NCI-H446 treated with DMSO at 0.1 percent for 48 hours (cell line): Measurements from ENCODE around the gene CDK5RAP3.
"Not testable (repeated sequence)": the region's sequence is repeated elsewhere in the genome, so short reads cannot be mapped to it uniquely, and the experiment has no call there.

Source experiments
- DNase-seq: peaks from one replicate; lab custom pipeline; 2025; lab: John Stamatoyannopoulos, UW

Gene CDK5RAP3, protein sequence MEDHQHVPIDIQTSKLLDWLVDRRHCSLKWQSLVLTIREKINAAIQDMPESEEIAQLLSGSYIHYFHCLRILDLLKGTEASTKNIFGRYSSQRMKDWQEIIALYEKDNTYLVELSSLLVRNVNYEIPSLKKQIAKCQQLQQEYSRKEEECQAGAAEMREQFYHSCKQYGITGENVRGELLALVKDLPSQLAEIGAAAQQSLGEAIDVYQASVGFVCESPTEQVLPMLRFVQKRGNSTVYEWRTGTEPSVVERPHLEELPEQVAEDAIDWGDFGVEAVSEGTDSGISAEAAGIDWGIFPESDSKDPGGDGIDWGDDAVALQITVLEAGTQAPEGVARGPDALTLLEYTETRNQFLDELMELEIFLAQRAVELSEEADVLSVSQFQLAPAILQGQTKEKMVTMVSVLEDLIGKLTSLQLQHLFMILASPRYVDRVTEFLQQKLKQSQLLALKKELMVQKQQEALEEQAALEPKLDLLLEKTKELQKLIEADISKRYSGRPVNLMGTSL

DNA sequence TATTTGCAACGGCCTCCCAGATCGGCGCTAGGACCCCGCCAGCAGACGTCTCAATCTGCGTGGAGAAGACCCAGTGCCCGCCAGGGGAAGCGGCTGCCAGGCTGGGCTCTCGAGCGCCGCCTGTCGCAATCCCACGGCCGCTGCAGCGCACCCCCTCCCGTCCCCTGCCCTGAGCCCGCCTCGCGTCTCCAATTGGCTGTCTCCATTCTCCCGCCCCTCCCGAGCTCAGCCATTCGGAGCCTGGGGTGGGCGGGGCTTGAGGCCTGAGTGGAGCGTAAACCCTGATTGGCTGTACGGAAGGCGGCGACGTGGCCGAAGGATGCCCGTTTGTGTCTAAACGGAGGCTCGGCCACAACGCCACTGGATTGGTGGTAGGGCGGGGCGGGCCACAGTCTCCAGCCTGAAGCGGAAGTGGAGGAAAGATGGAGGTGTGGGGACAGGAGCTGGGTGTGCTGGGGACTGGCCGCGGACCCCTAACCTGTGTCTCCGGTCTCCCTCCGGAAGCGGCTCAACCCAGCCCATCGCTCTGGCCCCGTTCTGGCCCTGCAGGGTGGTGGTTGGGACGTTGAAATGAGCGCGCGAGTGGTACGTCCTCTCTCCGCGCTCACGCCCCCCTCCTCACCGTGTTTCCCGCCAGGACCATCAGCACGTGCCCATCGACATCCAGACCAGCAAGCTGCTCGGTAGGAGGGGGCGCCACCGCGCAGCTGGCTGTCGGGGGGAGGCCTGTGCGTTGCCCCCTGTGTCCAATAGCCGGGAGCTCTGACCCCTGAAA is at the start of gene CDK5RAP3:
CDK5RAP3 (plus strand) TSS at position 389 of the 775 bp plus-strand sequence; CDS start at position 423, 34 bp downstream.
- DNase-seq = peak; percentile 97

DNA sequence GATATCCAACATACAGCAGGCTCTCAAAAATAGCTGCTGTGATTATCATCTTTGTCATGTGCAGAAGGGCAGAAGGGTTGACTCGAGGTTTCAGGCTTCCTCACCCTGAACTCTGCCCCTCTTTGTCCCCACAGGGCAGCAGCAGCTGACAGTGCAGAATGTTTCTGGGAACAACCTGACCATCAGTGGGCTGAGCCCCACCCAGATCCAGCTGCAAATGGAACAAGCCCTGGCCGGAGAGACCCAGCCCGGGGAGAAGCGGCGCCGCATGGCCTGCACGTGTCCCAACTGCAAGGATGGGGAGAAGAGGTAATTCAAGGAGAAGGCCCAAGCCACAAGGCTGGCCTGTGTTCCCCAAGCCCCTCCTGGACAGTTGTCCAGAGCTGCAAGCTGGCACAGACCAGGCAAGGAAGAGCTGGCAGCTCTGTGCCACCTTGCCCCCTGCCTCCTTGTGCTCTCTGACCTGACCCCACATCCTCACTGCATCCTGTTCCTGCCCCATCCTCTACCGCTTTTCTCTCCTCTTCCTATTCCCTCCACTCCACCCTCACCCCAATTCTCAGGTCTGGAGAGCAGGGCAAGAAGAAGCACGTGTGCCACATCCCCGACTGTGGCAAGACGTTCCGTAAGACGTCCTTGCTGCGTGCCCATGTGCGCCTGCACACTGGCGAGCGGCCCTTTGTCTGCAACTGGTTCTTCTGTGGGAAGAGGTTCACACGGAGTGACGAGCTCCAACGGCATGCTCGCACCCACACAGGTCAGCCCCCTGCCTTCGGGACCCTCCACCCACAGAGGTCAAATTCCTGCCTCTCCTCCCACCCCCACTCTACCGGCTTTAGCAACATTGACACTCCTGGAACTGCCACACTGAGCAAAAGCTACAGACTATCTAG is 45.9 kb upstream of the CDK5RAP3 start:
- DNase-seq = no peak

GRCh38 chr17:47925678-47925988 is 45.3 kb upstream of the CDK5RAP3 start:
- DNase-seq = no peak

DNA sequence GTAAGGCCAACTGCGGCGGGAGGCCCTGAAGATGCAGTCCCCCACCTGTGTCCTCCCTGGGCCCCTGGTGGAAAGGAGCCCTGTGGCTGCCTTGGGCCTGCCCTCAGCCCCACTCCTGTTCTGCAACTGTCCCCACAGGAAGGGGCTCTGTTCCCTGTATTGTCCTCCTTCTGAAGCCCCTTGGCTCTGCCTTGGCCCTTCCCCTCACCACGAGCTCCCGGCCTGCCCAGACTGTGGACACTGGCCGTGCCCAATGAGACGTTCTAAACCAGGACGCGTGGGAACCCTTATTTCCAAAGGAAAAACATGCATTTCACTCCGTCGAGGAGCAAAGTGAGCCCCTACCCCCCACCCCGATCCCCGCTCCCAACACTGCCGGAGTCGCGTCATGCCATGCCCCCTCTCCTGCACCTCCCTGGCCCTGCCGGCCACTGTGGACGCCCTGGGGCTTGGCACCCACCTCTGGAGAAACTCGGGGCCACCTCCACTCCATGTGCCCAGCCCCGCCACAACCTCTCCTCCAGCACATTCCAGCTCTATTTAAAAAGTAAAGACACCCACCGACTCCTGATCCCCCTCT is 43.0 kb upstream of the CDK5RAP3 start:
- no peak for DNase-seq

DNA sequence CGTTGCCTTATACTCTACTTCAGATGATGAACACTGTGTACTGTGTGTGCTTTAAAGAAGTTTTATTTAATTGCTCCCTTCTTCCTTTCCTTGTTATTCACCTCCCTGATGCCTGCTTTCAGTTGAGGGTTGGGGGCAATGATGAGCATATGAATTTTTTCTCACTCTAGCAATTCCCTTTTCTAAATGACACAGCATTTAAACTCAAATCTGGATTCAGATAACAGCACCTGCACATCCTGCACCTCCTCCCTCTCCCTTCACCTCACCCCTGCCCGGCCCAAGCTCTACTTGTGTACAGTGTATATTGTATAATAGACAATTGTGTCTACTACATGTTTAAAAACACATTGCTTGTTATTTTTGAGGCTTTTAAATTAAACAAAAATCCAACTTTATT is 42.5 kb upstream of the CDK5RAP3 start:
- no peak for DNase-seq

DNA sequence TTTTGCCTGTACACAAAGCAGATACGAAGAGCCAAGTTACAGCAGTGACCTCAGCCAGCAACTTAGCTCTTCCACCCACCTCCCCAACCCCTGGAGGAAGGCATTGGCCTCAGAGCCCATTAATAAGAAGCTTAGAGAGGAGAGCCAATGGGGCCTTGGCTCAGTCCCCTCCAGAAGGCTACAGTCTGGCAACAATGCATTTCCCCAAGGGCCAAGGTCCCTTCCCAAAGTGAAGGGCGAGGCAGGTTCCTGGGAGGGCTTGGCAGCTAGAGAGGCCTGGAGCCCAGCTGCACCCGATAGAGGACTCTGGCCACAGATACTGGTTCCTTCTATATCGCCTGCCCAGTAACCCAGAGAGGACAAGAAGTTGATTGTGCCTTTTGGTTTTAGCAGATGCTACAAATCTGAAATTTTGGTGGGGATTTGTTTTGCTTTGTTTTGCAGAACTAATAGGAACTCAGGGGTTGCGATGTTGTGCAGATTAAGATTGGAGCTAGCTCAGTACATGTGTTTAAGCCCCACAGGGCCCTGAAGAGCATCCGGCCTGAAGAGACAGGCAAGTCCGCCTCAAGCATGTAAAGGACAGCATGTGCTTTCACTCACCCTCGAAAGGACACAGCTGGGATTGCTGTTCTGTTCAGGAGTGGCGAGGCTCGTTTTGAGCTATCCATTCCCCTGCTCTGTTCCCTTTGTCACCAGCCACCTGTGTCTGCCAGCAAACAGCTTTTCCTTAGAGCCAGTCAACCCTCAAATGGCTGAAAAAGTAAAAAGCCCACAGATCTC is 41.5 kb upstream of the CDK5RAP3 start:
- DNase-seq = no peak

DNA sequence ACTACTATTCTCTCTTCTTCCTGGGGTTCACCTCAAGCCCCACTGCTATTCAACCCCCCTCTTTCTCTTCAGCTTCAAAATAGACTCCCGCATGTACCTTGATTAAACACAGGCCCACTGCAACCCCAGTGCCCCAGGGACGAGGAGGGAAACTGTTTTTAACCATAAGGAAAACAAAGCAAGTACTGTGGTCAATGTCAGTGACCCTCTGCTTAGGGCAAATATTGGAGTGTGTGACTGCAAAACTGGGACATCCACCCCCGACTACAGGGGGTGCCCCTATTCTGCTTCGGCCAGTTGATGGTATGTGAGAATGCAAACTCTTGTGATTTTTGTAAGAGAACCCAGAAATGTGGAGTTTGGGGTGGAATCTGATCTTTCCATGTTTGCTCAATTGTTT is 39.1 kb upstream of the CDK5RAP3 start:
- no peak for DNase-seq

DNA sequence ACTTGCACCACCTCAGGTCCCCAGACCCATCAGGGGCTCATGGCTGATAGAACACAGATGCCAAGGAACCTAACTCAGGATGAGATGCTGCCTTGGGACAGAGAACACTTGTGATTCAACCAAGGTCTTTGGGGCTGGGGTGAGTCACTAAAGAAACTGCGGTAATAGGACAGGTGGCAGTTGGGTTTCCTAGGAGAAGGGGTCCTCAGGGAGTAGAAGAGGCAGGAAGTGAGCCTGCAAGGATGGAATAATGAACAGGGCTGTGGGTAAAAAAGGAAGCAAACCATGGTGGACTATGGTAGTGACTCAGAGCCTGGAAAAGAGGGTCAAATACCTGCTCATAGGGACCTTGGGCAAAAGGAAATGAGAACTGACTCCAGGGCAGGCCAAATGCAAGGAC is 36.1 kb upstream of the CDK5RAP3 start:
- DNase-seq = no peak

DNA sequence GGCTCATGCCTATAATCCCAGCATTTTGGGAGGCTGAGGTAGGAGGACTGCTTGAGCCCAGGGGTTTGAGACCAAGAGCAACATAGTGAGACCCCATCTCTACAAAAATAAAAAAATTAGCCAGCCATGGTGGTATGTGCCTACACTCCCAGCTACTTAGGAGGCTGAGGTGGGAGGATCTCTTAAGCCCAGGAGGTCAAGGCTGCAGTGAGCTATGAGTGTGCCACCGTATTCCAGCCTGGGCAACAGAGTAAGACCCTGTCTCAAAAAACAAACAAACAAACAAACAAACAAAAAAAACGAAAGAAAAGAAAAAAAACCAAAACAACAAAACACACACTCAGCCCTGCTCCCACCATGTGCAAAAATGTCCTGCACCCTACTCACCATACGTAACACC is 35.4 kb upstream of the CDK5RAP3 start:
- not testable (repeated sequence) for DNase-seq

- no peak for DNase-seq
Measured at GRCh38 chr17:47935961-47936360, 35.0 kb upstream of the CDK5RAP3 start.

- DNase-seq = no peak
Measured at GRCh38 chr17:47937941-47938340, 33.0 kb upstream of the CDK5RAP3 start.

GRCh38 chr17:47941246-47942095 is 29.4 kb upstream of the CDK5RAP3 start, which contains the start of gene PNPO:
Gene PNPO, plus strand, starts transcription at chr17:47941571. Its CDS starts 105 bp downstream, at chr17:47941676.
- DNase-seq = peak; percentile 97

DNA sequence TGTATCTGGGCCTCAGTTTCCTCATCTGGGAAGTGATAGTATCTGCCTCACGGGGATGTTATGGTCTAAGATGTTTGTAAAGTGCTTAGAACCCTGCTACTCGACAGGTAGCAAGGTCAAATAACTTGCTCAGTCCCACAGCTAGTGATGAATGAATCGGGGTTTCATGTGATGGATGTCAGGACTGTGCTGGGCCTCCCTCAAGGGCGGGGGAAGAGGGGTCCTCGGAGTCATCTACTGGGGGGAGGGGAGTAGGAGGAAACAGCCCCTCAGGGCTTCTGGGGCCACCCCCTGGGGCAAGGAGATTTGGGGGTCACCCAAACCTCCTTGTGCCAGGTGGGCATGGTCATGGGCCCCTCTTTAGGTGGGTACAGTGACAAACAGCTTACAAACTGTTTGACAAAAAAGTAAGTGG is 28.8 kb upstream of the CDK5RAP3 start:
- DNase-seq = no peak

DNA sequence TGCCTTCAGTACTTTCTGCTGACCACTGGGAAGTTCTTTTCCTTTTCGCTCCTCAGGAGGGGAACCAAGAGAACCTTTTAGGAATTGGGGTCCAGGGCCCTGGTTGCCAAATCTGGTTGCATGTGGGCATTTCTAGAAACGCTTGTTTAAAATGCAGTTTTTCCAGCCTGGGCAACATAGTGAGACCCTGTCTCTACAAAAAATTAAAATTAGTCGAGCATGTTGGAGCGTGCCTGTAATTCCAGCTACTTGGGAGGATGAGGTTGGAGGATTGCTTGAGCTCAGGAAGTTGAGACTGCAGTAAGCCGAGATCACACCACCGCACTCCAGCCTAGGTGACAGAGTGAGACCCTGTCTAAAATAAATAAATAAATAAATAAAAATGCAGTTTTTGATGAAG is 28.3 kb upstream of the CDK5RAP3 start:
- no peak for DNase-seq

GRCh38 chr17:47945080-47945479 is 25.8 kb upstream of the CDK5RAP3 start:
- DNase-seq = no peak

- DNase-seq = no peak
Measured at GRCh38 chr17:47945529-47946508, 25.1 kb upstream of the CDK5RAP3 start.

DNA sequence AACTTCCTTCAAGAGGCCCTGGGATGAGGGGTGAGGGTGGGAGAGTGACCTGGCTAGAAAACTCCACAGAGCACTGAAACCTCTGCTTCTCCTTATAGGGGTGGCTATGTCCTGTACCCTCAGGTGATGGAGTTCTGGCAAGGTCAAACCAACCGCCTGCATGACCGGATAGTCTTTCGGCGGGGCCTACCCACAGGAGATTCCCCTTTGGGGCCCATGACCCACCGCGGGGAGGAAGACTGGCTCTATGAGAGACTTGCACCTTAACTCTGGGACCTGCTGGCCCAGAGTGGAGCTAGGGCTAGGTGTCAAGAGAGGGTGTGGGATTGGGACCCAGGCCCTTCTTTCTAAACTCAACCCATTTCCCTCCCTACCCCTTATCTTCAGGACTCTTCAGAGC is 24.4 kb upstream of the CDK5RAP3 start:
- DNase-seq = no peak

GRCh38 chr17:47946929-47947397 is 23.9 kb upstream of the CDK5RAP3 start:
- DNase-seq = peak; percentile 35
